Activated CD8-positive, alpha-beta memory T cell treated with anti-CD3 and anti-CD28 coated beads, Interleukin-2, amount 50 U/mL, for 24 hours (primary cell): ENCODE results near the gene RAB12.
"Not testable (repeated sequence)": the region's sequence is repeated elsewhere in the genome, so short reads cannot be mapped to it uniquely, and the experiment has no call there.

ENCODE experiments used
- DNase-seq: peaks from one replicate; pipeline ENCODE4 v3.0.0-alpha.2; 2020; ENCODE audit errors: extremely low read depth

Gene RAB12

GRCh38 chr18:8647359-8647758 lies 38.1 kb downstream of the RAB12 start:
- not testable (repeated sequence) for DNase-seq

DNA sequence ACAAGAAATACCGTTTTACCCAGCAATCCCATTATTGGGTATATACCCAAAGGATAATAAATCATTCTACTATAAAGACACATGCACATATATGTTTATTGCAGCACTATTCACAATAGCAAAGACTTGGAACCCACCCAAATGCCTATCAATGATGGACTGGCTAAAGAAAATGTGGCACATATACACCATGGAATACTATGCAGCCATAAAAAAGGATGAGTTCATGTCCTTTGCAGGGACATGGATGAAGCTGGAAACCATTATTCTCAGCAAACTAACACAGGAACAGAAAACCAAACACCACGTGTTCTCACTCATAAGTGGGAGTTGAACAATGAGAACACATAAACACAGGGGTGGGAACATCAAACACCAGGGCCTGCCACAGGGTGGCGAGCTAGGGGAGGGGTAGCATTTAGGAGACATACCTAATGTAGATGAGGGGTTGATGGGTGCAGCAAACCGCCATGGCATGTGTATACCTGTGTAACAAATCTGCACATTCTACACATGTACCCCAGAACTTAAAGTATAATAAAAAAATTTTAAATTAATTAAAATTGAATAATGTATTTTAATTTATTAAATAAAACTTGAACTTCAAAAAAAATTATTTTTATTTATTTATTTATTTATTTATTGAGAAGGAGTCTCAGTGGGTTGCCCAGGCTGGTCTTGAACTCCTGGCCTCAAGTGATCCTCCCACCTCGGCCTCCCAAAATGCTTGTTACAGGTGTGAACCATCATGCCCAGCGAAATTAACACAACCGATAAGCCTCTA lies 42.4 kb downstream of the RAB12 start:
- DNase-seq, result not testable (repeated sequence)

- DNase-seq, result no peak
These were observed 45.5 kb downstream of the RAB12 start for GRCh38 chr18:8654503-8655451.

GRCh38 chr18:8656232-8656631 lies 47.0 kb downstream of the RAB12 start:
- no peak for DNase-seq

- DNase-seq, result no peak
These were observed 48.0 kb downstream of the RAB12 start for GRCh38 chr18:8657050-8657820.

DNA sequence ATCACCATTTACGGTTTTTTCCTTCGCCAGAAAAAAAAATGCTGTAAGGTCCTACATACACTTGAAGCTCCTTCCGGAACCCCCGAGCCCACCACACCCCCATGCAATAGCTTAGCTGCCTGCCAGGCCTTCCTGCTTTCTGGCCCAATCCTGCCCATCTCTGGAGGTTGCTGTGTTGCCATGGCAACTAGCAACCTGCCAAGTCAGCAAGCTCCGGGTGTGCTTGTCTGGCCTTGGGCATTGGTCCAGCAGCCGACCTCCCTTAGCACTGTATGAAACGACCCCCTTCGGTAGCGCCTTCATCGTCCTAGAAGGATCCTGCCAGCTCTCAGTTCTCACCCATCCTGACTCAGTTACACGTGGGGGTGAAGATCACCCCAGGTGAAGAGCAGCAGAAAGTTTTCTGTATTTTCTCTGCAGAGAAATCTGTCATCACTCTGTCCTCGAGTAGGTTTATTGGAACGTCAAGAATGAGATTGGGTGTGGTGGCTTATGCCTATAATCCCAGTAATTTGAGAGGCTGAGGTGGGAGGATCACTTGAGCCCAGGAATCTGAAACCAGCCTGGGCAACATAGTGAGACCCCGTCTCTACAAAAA lies 48.7 kb downstream of the RAB12 start:
- DNase-seq, result no peak

- no peak for DNase-seq
These were observed 49.7 kb downstream of the RAB12 start for GRCh38 chr18:8658858-8659485.

- DNase-seq, result no peak
These were observed 50.5 kb downstream of the RAB12 start for GRCh38 chr18:8659609-8660242.

- DNase-seq, result no peak
These were observed 51.1 kb downstream of the RAB12 start for GRCh38 chr18:8660316-8660715.

DNA sequence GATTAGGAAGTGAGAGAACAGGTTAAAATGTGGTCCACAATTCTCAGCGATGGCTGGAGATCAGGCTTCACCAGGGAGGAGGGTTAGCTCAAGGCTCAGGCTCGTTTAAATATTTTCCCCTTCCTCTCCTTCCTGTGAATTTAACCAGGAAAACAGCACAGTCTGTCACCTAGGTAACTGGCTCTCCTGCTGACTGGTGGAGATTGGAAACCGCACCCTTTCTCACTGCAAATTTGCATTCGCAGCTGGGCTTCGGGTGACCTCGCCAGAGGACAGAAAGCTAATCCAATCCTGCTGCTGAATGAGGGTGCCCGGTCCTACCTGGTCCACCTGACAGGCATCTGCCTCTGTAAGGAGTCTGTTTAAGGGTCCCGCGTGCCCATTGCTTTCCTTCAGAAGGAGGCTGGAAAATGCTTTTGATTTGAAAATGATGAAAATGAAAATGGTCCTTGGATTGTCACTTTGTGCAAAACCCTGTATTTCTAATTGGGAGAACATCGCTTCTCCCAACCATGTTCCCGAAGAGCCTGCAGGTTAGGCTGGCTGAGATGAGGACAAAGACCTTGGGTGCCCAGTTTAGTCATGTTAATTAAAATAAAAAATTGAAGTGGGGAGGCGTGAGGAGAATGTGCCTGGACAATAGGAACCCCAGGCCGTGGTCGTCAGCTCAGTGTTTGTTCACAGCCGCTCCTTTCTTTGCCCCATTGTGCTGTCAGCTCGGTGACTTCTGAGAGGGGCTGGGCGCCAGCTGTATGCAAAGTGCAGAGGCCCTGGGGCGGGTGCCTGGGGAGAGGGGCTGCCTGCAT lies 52.7 kb downstream of the RAB12 start:
- DNase-seq, result no peak

DNA sequence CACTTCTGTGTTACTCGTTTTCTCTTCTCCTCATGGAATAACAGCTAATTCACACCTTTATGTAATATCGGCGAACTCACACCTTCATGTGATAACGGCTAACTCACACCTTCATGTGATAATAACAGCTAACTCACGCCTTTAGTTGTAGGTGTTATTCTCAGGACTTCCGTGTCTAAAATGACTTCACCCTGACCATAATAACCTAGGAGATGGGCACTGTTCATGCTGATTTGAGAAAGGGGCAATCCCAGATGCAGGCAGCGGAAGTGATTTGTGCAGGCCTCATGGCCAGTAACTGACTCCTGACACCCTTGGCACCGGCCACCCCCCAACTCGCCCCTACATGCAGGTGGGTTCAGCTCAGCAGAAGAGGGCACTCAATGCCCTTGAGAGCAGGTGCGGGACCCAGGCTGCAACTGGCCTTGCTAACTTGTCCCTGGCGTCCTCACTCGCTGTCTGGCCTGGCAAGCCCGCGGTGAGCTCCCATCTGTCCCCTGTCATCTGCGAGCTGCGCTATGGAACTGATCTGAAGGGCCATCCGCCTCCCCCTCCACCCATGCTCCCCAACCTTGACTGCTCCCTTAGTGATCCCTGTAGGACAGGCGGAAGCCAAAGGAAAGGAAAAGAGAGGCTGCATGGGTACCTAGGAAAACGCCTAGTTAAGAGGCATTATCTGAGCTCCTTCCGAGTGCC lies 53.5 kb downstream of the RAB12 start:
- no peak for DNase-seq

DNA sequence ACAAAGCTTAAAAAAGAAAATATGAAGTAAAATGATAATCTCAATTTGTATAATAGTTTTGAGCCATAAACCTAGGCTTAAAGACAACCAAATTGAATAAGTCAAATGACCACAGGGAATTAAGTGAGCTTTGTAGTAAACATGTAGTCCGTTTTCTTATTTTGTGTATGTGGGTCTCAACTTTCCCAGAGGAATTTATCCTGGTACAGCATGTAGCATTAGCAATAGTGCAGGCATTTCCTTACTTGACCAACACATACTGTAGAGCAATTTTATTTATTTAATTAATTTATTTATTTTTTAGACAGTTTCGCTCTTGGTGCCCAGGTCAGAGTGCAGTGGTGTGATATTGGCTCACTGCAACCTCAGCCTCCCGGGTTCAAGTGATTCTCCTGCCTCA lies 58.6 kb downstream of the RAB12 start:
- no peak for DNase-seq

DNA sequence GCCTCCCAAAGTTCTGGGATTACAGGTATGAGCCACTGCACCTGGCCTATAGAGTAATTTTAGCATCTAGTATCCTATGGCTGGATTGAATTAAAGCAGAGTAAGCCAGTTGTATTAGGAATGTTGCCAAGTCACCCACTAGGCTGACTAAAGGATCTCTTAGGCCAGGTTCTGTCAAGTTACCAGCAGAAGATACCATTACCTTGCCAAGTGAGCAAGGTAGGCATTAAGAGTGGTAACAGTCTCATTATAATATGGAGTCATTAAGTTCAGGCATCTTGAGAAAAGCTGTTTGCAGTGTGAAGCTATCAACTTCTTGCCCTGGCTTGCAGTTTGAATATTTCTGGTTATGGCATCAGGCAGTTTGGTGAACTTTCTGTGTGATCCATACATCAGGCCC lies 59.1 kb downstream of the RAB12 start:
- DNase-seq, result no peak

GRCh38 chr18:8669571-8669970 lies 60.3 kb downstream of the RAB12 start:
- no peak for DNase-seq

DNA sequence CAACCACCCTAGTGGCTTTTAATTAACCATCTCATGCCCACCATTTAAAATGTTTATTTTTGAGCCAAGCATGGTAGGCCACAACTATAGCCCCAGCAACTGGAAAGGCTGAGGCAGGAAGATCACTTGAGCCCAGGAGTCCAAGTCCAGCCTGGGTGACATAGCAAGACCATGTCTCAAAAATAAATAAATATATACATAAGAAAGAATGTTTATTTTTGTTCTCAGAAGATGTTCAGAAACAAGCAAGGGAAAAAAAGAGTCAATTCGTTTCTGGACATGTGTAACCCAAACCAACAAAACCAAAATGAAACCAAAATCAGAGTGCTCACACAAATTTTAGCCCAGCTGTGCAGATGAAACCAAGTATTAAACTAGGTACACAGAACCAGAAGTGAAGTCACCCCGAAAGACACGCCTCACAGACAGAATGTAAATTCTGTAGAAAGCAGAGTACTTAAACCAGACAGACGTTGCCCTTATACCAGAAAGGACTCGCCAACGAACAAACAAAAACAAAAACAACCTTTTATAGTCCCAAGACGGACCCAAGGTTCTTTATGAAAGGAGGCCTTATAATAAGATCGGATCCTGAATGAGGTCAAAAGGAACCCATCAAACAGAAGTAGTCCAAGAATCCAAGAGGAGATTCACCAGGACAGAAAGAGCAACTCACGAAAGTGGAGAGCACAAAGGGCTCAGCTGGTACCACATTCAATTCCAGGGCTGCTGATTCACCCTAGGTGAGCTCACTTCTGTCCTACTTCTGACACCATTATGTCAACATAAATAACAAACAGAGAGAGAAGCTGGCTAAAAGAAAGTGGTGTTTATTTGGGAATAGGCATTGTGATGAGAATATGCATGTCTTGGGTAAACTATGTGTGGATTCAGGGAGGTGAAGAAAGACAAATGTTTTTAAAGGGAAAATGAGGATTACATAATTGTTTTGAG lies 64.3 kb downstream of the RAB12 start:
- no peak for DNase-seq

GRCh38 chr18:8675057-8675456 lies 65.8 kb downstream of the RAB12 start:
- DNase-seq, result no peak

GRCh38 chr18:8681196-8681595 lies 72.0 kb downstream of the RAB12 start:
- DNase-seq, result no peak

GRCh38 chr18:8684577-8684976 lies 75.3 kb downstream of the RAB12 start:
- DNase-seq, result no peak
